Measurements from ENCODE around the gene FOXI1.

Gene FOXI1

GRCh38 chr5:170152767-170153166 is 47.1 kb downstream of the FOXI1 start:
- H3K4me3 ChIP-seq (ENCODE audit: low read length in 2 of 2), result no peak overlapping the region
- no peak overlapping the region for H3K9ac ChIP-seq (ENCODE audit: low read length in 2 of 2)
- H3K36me3 ChIP-seq (ENCODE audit: control insufficient read depth in 2 of 2, insufficient read depth in 2 of 2, low read length in 2 of 2), result no peaks in the 10 kb centered on the region
- no peaks in the 10 kb centered on the region for H3K4me1 ChIP-seq (ENCODE audit: control insufficient read depth, insufficient read depth, low read length)
- no peaks in the 10 kb centered on the region for H3K9me3 ChIP-seq (ENCODE audit: control insufficient read depth in 2 of 2, low read length in 2 of 2)
- no peak overlapping the region for H3K27ac ChIP-seq (ENCODE audit: low read length)
- H3K27me3 ChIP-seq (ENCODE audit: control insufficient read depth in 1 of 2, insufficient read depth in 2 of 2, low read length in 2 of 2), result no peaks in the 10 kb centered on the region

GRCh38 chr5:170154297-170154696 is 48.6 kb downstream of the FOXI1 start:
- H3K36me3 ChIP-seq (ENCODE audit: control insufficient read depth in 2 of 2, insufficient read depth in 2 of 2, low read length in 2 of 2), result no peaks in the 10 kb centered on the region
- no peaks in the 10 kb centered on the region for H3K27me3 ChIP-seq (ENCODE audit: control insufficient read depth in 1 of 2, insufficient read depth in 2 of 2, low read length in 2 of 2)
- H3K9ac ChIP-seq (ENCODE audit: low read length in 2 of 2), result no peak overlapping the region
- H3K4me3 ChIP-seq (ENCODE audit: low read length in 2 of 2), result no peak overlapping the region
- H3K9me3 ChIP-seq (ENCODE audit: control insufficient read depth in 2 of 2, low read length in 2 of 2), result no peaks in the 10 kb centered on the region
- H3K4me1 ChIP-seq (ENCODE audit: control insufficient read depth, insufficient read depth, low read length), result no peaks in the 10 kb centered on the region
- H3K27ac ChIP-seq (ENCODE audit: low read length), result no peak overlapping the region

GRCh38 chr5:170154744-170155143 is 49.0 kb downstream of the FOXI1 start:
- no peaks in the 10 kb centered on the region for H3K27me3 ChIP-seq (ENCODE audit: control insufficient read depth in 1 of 2, insufficient read depth in 2 of 2, low read length in 2 of 2)
- H3K27ac ChIP-seq (ENCODE audit: low read length), result no peak overlapping the region
- no peak overlapping the region for H3K4me3 ChIP-seq (ENCODE audit: low read length in 2 of 2)
- H3K36me3 ChIP-seq (ENCODE audit: control insufficient read depth in 2 of 2, insufficient read depth in 2 of 2, low read length in 2 of 2), result no peaks in the 10 kb centered on the region
- no peaks in the 10 kb centered on the region for H3K9me3 ChIP-seq (ENCODE audit: control insufficient read depth in 2 of 2, low read length in 2 of 2)
- no peaks in the 10 kb centered on the region for H3K4me1 ChIP-seq (ENCODE audit: control insufficient read depth, insufficient read depth, low read length)
- no peak overlapping the region for H3K9ac ChIP-seq (ENCODE audit: low read length in 2 of 2)

GRCh38 chr5:170155771-170156170 is 50.1 kb downstream of the FOXI1 start:
- H3K27ac ChIP-seq (ENCODE audit: low read length), result no peak overlapping the region
- H3K36me3 ChIP-seq (ENCODE audit: control insufficient read depth in 2 of 2, insufficient read depth in 2 of 2, low read length in 2 of 2), result no peaks in the 10 kb centered on the region

GRCh38 chr5:170159101-170159698 is 53.5 kb downstream of the FOXI1 start:
- Histone ChIP-seq H3K27ac (ENCODE audit: low read length) (no peak overlapping the region), H3K9me3 (ENCODE audit: control insufficient read depth in 2 of 2, low read length in 2 of 2) (no peaks in the 10 kb centered on the region), H3K27me3 (ENCODE audit: control insufficient read depth in 1 of 2, insufficient read depth in 2 of 2, low read length in 2 of 2) (no peaks in the 10 kb centered on the region), H3K4me1 (ENCODE audit: control insufficient read depth, insufficient read depth, low read length) (no peaks in the 10 kb centered on the region), H3K4me3 (ENCODE audit: low read length in 2 of 2) (no peak overlapping the region), H3K36me3 (ENCODE audit: control insufficient read depth in 2 of 2, insufficient read depth in 2 of 2, low read length in 2 of 2) (no peaks in the 10 kb centered on the region), H3K9ac (ENCODE audit: low read length in 2 of 2) (no peak overlapping the region)

More at GRCh38 chr5:170155771-170156170, 50.1 kb downstream of the FOXI1 start:
- H3K9ac ChIP-seq (ENCODE audit: low read length in 2 of 2), result no peak overlapping the region
- no peaks in the 10 kb centered on the region for H3K4me1 ChIP-seq (ENCODE audit: control insufficient read depth, insufficient read depth, low read length)
- H3K9me3 ChIP-seq (ENCODE audit: control insufficient read depth in 2 of 2, low read length in 2 of 2), result no peaks in the 10 kb centered on the region
- H3K27me3 ChIP-seq (ENCODE audit: control insufficient read depth in 1 of 2, insufficient read depth in 2 of 2, low read length in 2 of 2), result no peaks in the 10 kb centered on the region
- H3K4me3 ChIP-seq (ENCODE audit: low read length in 2 of 2), result no peak overlapping the region

All from stomach smooth muscle (tissue), 2 donors.